ENCODE measurements around the gene TAF15.

The TAF15 gene

GRCh38 chr17:35763767-35764122, 45.5 kb upstream of the TAF15 start:
- Histone ChIP-seq H3K4me1 (ENCODE audit: low read length) (no peaks in the 10 kb centered on the region), H3K9me3 (replicated peaks; ENCODE audit: insufficient read depth, low read length) (no peaks in the 10 kb centered on the region), H3K4me3 (ENCODE audit: low read length) (peak overlapping the region; percentile 73), H3F3A (ENCODE audit: insufficient read depth, low read length) (no peaks in the 10 kb centered on the region), H3K36me3 (replicated peaks; ENCODE audit: insufficient read depth, low read length) (no peaks in the 10 kb centered on the region), H4K20me1 (ENCODE audit: insufficient read depth, low read length) (no peaks in the 10 kb centered on the region), H3K9ac (ENCODE audit: low read length) (no peak overlapping the region), H3K79me2 (ENCODE audit: low read length) (no peaks in the 10 kb centered on the region), H2AFZ (ENCODE audit: low read length) (peak overlapping the region; percentile 91), H3K27me3 (replicated peaks; ENCODE audit: insufficient read depth, low read length) (peaks cover 12% of the 10 kb centered on the region; the same call in 1 of the 2 replicates), H3K4me2 (ENCODE audit: low read depth, low read length) (peak overlapping the region; percentile 98), H3K27ac (ENCODE audit: low read length) (no peak overlapping the region), H3K9me2 (replicated peaks; ENCODE audit: insufficient read depth, low read length) (no peaks in the 10 kb centered on the region)
- TF ChIP-seq CTCF (IDR thresholded peaks at IDR 0.05; ENCODE audit: low read length) = no peak
- TF ChIP-seq EZH2 (optimal IDR thresholded peaks at IDR 0.05; ENCODE audit: low read depth, low read length) = no peak
- no peak for TF ChIP-seq EZH2phosphoT487 (IDR thresholded peaks at IDR 0.05; ENCODE audit: low read length)
- no peak for DNase-seq

GRCh38 chr17:35764123-35764991, 44.9 kb upstream of the TAF15 start:
- no peaks in the 10 kb centered on the region for H3K9me2 ChIP-seq (replicated peaks; ENCODE audit: insufficient read depth, low read length)
- H3K27ac ChIP-seq (ENCODE audit: low read length) = no peak overlapping the region
- H4K20me1 ChIP-seq (ENCODE audit: insufficient read depth, low read length) = no peaks in the 10 kb centered on the region
- TF ChIP-seq CTCF (IDR thresholded peaks at IDR 0.05; ENCODE audit: low read length) (peak; percentile 78), EZH2phosphoT487 (IDR thresholded peaks at IDR 0.05; ENCODE audit: low read length) (no peak), EZH2 (optimal IDR thresholded peaks at IDR 0.05; ENCODE audit: low read depth, low read length) (no peak)
- peak overlapping the region; percentile 98 for H3K4me2 ChIP-seq (ENCODE audit: low read depth, low read length)
- no peaks in the 10 kb centered on the region for H3K36me3 ChIP-seq (replicated peaks; ENCODE audit: insufficient read depth, low read length)
- peak overlapping the region; percentile 31 for H3K9ac ChIP-seq (ENCODE audit: low read length)
- DNase-seq = peak; percentile 95
- H3K9me3 ChIP-seq (replicated peaks; ENCODE audit: insufficient read depth, low read length) = no peaks in the 10 kb centered on the region
- no peaks in the 10 kb centered on the region for H3K4me1 ChIP-seq (ENCODE audit: low read length)
- H3K79me2 ChIP-seq (ENCODE audit: low read length) = no peaks in the 10 kb centered on the region
- no peaks in the 10 kb centered on the region for H3F3A ChIP-seq (ENCODE audit: insufficient read depth, low read length)
- H3K4me3 ChIP-seq (ENCODE audit: low read length) = peak overlapping the region; percentile 73
- H3K27me3 ChIP-seq (replicated peaks; ENCODE audit: insufficient read depth, low read length) = peaks cover 12% of the 10 kb centered on the region; the same call in 1 of the 2 replicates
- peak overlapping the region; percentile 91 for H2AFZ ChIP-seq (ENCODE audit: low read length)

GRCh38 chr17:35765086-35765710, 44.1 kb upstream of the TAF15 start:
- no peak overlapping the region for H3K9ac ChIP-seq (ENCODE audit: low read length)

More at GRCh38 chr17:35765086-35765710, 44.1 kb upstream of the TAF15 start:
- no peaks in the 10 kb centered on the region for H4K20me1 ChIP-seq (ENCODE audit: insufficient read depth, low read length)
- no peaks in the 10 kb centered on the region for H3K79me2 ChIP-seq (ENCODE audit: low read length)
- H3K36me3 ChIP-seq (replicated peaks; ENCODE audit: insufficient read depth, low read length) = no peaks in the 10 kb centered on the region
- DNase-seq = no peak
- no peaks in the 10 kb centered on the region for H3K9me2 ChIP-seq (replicated peaks; ENCODE audit: insufficient read depth, low read length)
- no peaks in the 10 kb centered on the region for H3K9me3 ChIP-seq (replicated peaks; ENCODE audit: insufficient read depth, low read length)
- no peaks in the 10 kb centered on the region for H3K4me1 ChIP-seq (ENCODE audit: low read length)
- H3K27ac ChIP-seq (ENCODE audit: low read length) = no peak overlapping the region
- H3F3A ChIP-seq (ENCODE audit: insufficient read depth, low read length) = no peaks in the 10 kb centered on the region
- H3K27me3 ChIP-seq (replicated peaks; ENCODE audit: insufficient read depth, low read length) = peaks cover 12% of the 10 kb centered on the region; the same call in 1 of the 2 replicates
- peak overlapping the region; percentile 91; the same call in 1 of the 2 replicates for H2AFZ ChIP-seq (ENCODE audit: low read length)
- no peak for TF ChIP-seq EZH2phosphoT487 (IDR thresholded peaks at IDR 0.05; ENCODE audit: low read length)
- TF ChIP-seq EZH2 (optimal IDR thresholded peaks at IDR 0.05; ENCODE audit: low read depth, low read length) = no peak
- no peak for TF ChIP-seq CTCF (IDR thresholded peaks at IDR 0.05; ENCODE audit: low read length)
- peak overlapping the region; percentile 98 for H3K4me2 ChIP-seq (ENCODE audit: low read depth, low read length)
- peak overlapping the region; percentile 73; the same call in 1 of the 2 replicates for H3K4me3 ChIP-seq (ENCODE audit: low read length)

Measured in MM.1S (cell line).